HL-60 (cell line): Measurements from ENCODE around the gene UNK.

ENCODE experiments used
- POLR2AphosphoS5 ChIP-seq: IDR thresholded peaks from 2 replicates; pipeline ENCODE4 v1.6.1; 2012; ENCODE audit warnings: low read depth
- SPI1 ChIP-seq: IDR thresholded peaks from 2 replicates; pipeline ENCODE4 v1.6.1; 2012; ENCODE audit warnings: low read depth, mild to moderate bottlenecking, borderline replicate concordance
- TF ChIP-seq, protein P1 (sequence below): IDR thresholded peaks from one replicate; pipeline ENCODE4 v1.5.1; 2011; ENCODE audit warnings: low read length, control low read depth, inconsistent platforms; ENCODE audit not compliant: insufficient read depth

GRCh38 chr17:75751676-75752404, 32.8 kb upstream of the UNK start:
- TF ChIP-seq, protein P1, sequence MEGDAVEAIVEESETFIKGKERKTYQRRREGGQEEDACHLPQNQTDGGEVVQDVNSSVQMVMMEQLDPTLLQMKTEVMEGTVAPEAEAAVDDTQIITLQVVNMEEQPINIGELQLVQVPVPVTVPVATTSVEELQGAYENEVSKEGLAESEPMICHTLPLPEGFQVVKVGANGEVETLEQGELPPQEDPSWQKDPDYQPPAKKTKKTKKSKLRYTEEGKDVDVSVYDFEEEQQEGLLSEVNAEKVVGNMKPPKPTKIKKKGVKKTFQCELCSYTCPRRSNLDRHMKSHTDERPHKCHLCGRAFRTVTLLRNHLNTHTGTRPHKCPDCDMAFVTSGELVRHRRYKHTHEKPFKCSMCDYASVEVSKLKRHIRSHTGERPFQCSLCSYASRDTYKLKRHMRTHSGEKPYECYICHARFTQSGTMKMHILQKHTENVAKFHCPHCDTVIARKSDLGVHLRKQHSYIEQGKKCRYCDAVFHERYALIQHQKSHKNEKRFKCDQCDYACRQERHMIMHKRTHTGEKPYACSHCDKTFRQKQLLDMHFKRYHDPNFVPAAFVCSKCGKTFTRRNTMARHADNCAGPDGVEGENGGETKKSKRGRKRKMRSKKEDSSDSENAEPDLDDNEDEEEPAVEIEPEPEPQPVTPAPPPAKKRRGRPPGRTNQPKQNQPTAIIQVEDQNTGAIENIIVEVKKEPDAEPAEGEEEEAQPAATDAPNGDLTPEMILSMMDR: no peak
- TF ChIP-seq POLR2AphosphoS5 (no peak), SPI1 (no peak)
